22Rv1 (cell line): Measurements from ENCODE around the gene RASL10B.

ENCODE experiments used
- H3K27ac ChIP-seq: fragments of 450-650 bp; 2 replicates; pipeline ENCODE4 v1.5.1; 2017
- ZFX ChIP-seq: fragments of 450-650 bp; IDR thresholded peaks from 2 replicates; pipeline ENCODE4 v1.6.1; 2017; ENCODE audit warnings: antibody characterized with exemption, borderline replicate concordance
- TF ChIP-seq, protein P1 (sequence below): fragments of 450-650 bp; IDR thresholded peaks from 2 replicates; pipeline ENCODE4 v1.5.1; 2017; ENCODE audit warnings: mild to moderate bottlenecking

Gene RASL10B

DNA sequence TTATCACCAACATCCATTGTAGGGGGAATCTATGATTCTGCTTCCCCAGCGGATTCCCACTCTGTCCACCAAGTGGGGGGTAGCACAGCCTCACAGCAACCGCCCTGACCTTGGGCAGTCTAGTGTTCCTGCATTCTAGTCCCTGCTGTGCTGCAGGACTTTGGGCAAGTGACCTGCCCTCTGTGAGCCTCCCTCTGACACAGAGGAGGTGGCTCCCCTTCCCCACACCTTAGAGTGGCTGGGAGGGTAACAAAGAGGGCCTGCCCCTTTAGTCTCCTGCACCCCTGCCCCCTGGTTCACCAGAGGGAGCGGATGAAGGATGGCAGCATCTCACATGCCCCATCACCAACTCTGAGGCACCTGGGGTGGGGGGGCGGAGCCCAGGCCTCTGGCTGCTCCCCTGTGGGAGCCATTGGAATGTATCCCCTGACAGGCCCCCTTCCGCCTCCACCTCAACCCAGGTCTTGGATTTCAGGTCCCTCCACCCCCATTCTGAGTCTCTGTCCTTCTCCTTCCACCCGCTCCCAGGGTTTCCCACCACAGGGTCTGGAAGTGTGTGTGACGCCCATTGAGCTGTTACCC, 11.5 kb downstream of the RASL10B start:
- H3K27ac ChIP-seq, result no peak overlapping the region
- no peak for TF ChIP-seq ZFX
- TF ChIP-seq, protein P1, sequence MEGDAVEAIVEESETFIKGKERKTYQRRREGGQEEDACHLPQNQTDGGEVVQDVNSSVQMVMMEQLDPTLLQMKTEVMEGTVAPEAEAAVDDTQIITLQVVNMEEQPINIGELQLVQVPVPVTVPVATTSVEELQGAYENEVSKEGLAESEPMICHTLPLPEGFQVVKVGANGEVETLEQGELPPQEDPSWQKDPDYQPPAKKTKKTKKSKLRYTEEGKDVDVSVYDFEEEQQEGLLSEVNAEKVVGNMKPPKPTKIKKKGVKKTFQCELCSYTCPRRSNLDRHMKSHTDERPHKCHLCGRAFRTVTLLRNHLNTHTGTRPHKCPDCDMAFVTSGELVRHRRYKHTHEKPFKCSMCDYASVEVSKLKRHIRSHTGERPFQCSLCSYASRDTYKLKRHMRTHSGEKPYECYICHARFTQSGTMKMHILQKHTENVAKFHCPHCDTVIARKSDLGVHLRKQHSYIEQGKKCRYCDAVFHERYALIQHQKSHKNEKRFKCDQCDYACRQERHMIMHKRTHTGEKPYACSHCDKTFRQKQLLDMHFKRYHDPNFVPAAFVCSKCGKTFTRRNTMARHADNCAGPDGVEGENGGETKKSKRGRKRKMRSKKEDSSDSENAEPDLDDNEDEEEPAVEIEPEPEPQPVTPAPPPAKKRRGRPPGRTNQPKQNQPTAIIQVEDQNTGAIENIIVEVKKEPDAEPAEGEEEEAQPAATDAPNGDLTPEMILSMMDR, result no peak

DNA sequence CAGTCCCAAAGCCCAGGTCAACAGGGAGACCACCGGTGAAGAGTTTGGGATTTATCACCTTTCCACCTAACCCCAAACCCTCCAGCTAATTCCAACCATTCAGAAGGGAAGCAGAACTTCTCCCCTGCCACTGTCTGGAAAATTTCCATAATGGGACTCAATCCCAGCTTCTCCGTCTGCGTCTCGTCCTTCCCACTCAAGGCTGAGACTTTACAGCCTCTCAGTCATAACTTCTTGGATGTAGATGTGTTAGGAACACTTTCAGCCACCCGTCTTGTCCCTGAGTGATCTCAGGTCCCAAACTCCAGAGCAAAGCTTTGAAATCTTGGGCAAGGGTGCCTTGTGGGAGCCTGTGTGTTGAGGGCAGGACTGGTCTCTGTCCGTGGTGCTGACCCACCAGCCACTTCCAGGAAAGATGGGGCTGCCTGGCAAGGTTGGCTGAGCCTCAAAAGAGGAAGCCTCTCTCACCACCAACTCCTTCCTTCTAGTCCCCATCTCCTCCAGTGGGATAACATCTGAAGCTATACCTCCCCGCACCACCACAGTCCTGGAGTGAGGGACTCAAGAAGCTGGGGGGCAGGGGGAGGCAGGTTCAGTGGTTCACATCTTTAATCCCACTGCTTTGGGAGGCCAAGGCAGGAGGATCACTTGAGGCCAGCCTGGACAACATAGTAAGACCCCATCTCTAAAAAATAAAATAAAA, 12.3 kb downstream of the RASL10B start:
- no peak overlapping the region for H3K27ac ChIP-seq
- TF ChIP-seq, protein P1, result no peak
- TF ChIP-seq ZFX, result no peak

DNA sequence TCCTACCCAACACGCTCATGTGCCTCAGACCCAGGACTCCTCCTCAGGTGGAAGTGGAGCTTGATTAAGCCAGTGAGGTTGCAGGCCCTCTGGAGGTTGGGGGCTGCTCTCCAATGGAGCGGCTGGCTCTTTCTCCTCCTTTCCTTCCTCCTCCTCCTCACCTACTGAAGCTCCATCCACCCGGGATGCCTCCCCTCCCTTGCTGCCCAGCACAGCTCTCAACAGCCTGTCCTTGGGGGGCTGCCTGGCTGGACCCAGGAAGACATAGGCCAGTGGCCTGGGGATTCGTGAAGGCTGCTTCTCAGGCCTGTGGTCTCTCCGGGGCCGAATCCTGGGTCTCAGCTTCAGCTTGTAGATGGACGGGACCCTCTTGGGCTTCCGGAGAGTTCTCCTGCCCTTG, 13.4 kb downstream of the RASL10B start:
- no peak for TF ChIP-seq ZFX
- TF ChIP-seq, protein P1, result no peak
- H3K27ac ChIP-seq, result no peak overlapping the region

DNA sequence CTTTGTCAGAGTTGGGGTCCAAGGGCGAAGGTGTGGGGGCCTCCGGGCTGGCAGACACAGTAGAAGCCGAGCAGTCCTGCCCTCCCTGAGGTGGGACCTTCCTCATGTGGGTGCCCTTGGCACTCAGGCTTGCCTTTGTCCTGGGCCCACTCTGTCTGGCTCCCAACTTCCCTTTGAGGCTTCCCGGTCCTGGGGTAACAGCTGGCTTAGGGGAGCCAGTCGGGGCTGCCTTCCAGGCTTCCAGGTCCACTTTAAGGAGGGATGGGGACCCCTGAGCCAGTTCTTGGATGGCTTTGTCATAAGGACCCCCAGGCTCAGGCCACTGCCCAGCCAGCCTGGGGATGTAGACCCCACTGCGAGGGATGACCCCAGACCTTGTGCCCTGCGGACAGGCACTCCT, 13.8 kb downstream of the RASL10B start:
- TF ChIP-seq, protein P1, result no peak
- no peak for TF ChIP-seq ZFX
- H3K27ac ChIP-seq, result no peak overlapping the region

DNA sequence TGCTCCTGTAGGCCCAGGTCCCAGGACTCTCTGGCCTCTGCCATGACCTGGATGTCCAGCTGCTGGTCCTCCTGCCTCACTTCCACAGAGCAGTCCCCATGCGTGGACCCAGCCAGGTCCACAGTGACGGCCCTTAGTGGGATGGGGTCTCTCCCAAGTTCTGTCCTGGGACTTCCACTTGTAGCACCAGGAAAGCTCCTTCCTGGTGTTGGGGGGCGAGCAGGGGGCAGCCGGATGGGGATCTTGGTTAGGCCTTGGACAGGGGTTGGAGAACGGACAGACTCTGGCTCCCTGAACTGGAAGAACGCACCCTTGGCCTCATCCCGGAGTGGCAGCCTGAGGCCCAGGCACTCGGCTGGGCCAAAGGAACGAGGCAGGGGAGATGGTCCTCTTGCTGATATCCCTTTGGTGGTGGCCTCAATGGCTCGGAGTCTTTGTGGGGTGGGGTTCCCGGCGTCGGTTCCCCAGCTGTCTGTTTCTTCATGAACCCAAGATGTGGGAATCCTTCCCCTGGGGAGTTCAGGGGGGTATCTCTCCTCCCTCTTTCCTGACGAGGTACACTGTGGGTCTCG, 14.4 kb downstream of the RASL10B start:
- TF ChIP-seq, protein P1, result no peak
- no peak for TF ChIP-seq ZFX
- H3K27ac ChIP-seq, result no peak overlapping the region

DNA sequence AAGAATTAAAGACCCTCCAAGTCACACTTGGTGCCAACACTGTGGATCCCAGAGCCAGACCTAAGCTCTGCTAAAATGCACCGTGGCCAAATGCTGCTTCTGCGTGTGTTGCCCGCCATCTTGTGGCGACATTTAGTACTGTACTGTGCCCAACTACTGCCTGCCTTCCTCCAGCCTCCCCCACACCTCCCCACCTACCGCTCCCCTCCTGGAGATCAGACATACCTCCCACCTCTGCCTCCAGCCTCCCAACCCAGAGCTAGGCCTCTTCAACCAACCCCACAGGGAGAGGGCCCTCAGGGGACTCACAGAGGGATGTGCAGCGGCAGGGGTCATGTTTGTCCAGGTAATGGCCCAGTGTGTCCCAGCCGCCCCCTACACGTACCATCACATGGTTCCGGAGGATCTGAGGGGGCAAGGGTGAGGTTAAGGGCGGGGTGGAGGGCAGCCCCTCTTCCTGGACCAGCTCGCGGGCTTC, 16.1 kb downstream of the RASL10B start:
- H3K27ac ChIP-seq, result no peak overlapping the region
- TF ChIP-seq, protein P1, result peak; percentile 84
- no peak for TF ChIP-seq ZFX

DNA sequence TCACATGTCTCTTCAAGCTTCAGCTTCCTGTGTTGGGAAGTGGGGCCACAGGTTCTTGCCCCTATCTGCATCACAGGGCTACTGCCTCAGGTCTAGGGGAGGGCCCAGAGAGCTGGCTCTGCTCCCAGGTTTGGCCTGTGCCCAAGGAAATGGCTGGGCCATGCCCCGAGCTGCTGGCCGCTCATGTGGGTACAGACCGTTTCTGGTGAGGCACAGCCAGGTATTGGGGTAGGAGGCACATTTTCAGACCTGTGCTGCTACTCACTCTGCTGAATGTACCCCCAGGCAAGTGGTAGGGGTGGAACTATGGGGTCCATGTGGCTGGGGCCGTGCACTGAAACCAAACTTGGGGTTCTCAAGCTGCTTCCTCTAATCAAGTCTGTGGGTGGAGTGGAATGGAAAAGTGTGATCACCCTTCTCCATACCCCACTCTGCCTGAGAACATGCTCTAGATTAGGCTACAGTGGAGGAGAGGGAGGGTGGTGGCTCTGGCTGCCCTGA, 17.0 kb downstream of the RASL10B start:
- no peak overlapping the region for H3K27ac ChIP-seq
- TF ChIP-seq, protein P1, result no peak
- no peak for TF ChIP-seq ZFX
